HUDEP-2 (cell line): ENCODE data around the gene PALM.
"Not testable (repeated sequence)": the region's sequence is repeated elsewhere in the genome, so short reads cannot be mapped to it uniquely, and the experiment has no call there.

Source experiments
- DNase-seq, 76 experiments: peaks; one replicate each; lab custom pipeline; 2025; ENCODE audit not compliant: unreplicated experiment in 76 of 76; lab: John Stamatoyannopoulos, UW

Gene PALM

DNA sequence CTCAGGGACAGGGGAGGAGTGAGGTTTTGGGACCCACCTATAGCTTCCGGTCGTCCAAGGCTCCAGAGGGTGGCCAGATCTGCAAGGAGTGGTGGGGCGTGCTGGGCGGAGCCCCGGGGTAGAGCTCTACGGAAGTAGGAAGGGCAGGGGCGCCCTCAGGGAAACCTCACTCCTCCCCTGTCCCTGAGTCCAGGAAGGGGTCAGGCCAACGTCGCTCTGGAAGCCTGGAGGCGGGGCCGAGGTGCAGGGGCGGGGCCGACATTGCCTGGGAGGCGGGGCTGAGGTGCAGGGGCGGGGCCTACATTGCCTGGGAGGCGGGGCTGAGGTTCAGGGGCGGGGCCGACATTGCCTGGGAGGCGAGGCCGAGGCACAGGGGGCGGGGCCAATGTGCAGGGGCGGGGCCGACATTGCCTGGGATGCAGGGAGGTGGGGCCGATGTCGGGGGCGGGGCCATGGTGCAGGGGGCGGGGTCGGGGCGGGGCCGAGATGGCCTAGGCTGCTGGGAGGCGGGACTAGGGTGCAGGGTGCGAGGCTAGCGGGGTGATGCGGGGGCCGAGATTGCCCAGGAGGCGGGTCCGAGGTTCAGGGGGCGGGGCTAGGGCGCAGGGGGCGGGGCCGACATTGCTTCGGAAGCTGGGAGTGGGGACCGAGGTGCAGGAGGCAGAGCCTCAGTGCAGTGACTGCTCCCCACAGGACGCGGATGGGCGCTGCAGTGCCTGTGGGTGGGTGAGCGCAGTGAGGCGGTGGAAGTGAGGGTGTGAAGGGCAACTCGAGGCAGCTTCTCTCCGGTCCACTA, 4.9 kb upstream of the PALM start:
- DNase-seq, result peak in 70 of 76 experiments; percentile 29 to 99 (median 90)

DNA sequence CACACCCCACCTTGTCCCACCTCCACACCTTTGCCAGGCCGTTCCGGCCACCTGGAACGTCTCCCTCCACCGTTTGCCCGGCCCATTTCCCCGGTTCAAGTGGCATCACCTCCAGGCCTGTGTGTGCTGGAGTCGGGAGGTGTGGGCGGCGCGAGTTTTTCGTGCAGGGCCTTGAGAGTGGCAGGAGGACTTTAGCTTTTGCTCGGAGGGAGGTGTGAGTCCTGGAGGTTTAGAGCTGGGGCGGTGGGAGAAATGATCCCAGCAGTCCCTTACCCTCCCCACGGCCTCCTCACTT, 4.3 kb upstream of the PALM start:
- no peak for DNase-seq

DNA sequence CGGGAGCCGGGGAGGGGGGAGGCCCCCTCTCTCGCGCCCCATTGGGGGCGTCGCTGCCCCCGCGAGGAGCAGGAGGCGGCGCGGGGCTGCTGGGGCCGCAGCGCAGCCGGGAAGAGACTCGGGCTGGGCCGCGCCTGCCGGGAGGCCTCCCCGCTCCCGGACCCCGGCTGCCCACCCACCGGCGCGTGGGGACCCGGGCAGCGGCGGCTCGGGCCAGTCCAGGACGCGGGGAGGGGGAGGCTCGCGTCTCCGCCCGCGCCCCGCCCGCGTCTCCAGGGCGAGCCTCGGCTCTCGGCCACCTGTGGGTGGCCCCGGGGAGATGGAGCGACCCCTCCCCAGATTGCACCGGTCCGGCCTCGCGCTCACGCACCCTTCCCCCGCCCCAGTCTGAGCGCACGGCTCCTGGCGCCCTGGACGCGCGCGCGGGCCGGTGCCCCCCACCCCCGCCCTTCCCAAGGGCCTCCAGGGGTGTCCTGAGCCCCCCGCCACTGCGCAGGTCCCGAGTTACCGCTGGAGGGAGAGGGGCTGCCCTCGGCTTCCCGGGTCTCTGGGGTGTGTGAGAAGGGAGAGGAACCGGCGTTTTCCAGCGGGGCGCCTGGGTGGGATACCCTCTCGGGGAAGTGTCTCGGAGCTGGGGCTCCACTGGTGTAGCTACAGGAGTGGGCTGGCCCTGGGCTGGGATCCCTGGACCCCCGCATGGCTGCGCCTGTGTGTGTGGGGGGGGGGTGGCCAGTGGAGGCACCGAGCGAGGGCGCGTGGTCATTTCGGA, 645 bp downstream of the PALM start:
- DNase-seq, result no peak

DNA sequence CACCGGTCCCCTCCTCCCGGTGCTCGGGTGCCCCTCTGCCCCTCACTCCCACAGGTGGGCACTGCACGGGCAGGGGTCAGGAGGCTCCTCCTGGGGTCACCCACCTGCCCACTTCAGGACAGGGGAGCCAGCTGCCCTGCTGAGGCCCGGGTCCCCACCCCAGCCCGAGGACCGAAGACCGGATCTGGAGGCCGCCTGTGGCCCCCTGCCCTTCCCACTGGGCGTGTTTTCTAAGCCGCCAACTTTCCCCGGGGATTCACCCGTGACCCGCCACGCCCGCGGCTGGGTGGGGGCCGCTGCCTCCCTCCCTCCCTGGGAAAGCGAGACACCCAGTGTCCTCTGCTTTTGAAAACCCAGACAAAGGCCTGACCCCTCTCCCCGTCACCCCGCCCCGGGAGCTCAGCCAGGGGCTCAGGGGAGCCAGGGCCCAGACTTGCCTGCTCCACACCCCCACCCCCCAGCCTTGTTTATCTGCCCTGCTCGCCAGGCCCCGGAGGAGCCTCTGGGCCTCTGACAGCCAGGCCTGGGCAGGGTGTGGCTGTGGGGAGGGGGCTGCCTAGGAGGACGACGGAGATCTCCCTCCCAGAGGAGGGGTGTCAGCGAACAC, 1.3 kb downstream of the PALM start:
- peak in 4 of 76 experiments; percentile 19 to 36 (median 32) for DNase-seq

DNA sequence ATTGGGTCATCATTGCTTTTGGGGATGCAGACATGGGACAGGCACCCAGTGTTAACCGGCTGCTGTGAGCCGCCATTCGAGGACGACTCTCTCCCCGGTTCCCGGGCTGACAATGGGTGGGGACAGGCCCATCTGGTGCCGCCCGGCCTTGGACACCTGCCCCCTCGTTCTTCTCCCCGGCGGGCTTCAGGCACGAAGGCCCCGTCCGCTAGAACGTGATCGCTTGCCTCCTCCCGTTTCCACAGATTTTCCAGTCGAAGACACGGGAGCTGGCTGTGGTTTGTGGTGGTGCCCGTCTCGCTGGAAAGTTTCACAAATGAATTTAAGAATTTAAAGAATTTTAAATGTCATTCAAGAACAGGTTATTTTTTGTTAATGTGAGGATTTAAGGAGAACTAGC, 2.0 kb downstream of the PALM start:
- DNase-seq, result no peak

DNA sequence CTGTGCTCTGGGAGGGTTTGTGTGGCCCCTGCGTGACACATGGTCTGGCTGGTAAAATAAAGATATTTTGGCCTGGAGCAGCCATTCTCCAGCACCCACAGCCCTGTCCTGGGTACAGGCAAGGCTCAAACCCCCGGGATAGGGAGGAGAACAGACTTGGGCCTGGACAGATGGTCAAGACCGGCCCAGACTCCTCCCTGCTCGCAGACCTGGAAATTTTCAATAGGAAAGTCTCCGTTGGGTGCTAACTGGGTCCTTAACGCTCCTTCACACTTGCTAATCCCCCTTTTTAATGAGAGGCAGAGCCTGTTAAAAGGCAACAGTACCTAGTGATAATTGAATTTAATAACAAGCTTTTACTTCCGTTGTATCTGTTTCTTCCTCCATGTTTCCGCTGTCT, 2.5 kb downstream of the PALM start:
- DNase-seq, result no peak

DNA sequence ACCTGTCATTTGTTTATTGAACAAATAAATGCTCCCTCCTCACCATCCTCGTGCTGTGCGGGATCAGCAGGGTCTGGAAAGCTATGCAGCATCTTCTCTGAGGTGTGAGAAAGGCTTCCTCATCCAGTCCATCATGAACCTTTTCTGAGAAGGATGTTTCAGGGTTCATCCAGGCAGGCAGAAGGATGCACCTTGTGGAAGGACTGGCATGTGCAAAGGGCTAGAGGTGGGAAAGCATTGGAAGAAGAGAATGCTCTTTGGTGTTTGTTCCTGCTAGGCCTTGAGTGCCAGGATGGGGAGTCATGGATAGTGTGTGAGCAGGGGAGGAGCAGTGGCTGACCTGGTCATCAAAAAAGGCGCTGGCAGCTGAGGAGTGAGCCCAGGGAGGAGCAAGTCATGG, 6.6 kb downstream of the PALM start:
- DNase-seq, result no peak

DNA sequence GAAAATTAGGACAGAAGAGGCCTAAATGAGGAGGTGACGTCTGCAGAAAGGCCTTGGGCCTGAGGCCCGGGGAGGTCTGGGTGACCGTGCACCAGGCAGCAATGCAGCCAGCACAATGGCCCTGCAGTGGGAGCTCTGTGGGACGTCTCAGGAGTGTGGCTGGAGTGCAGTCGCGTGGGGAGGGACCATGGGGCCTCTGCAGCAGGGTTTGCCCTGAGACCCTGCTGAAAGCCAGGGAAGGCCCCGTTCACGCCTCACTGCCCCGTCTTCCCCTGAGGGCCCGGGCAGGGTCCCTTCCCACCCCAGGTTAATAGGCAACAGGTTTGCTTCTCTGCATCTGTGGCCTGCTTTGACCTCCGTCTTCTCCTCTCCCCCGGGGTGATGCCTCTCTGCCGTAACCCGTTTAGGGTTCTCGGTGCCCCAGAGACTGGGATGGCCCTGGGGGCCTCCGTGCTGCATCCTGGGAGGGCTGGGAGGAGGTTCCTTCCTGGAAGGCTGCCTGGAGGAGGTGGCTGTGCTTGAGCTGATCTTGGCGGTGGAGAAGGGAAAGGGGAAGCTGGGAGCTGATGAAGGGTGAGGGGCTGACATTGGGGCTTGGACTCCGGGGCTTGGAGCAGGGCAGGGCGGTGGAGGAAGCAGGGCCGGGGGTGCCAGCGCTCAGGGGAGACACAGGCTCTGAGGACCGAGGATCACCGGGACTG, 9.7 kb downstream of the PALM start:
- no peak for DNase-seq

DNA sequence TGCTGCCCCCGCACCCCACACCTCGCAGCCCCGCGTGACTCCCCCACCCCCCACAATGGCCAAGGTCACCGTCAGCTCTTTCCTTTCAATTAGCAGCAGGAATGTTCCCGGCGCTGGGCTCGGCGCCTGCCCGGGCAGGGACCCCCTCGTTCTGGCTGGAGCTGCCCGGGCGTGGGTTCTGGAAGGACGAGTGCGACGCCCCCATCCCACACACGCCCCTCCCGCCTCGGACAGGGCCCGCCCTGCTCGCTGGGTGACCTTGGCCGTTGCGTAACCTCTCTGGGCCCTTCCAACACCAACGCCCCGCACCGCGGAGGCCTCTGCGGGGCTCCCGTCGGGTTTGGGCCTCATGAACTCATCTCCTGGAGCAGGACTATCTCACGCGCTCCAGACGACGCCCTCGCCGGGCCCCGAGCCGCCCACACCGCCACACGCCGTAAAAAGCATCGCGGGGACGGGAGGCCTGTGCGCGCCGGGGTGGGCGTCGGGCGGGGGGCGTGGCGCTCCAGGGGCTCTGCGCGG, 10.3 kb downstream of the PALM start:
- DNase-seq, result peak in 4 of 76 experiments; percentile 10 to 36 (median 16)

DNA sequence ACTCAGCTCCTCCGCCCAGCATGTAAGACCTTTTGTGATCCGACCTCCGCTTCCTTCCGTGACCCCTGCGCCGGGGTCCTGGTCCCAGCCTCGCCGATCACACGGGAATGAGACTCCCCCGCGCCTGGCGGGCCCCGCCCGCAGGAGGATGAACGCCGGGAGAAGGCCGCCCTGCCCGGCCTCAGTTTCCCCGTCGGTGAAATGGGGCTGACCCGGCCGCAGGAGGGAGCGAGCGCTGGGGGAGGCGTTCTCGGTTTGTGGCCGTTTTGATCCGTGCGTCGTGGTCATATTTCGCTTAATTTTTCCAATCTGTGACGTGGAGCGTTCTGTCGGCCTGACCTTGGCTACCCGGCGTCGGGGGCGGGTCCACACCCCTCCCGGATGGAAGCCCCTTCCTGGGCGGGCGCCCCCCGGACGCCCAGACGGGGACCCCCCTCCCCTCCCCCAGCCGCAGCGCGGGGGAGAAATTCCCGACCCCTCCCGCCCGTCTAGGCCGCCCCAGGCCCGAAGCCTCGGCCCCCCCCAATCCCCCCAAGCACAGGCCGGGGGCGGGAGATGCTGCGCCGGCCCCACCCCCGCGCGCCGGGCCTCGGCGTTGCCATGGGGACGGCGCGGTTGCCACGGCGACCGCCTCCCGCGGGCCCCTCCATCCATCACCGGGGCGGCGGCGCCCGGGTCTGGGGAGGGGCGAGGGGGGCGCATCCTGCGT, 11.1 kb downstream of the PALM start:
- DNase-seq, result no peak

DNA sequence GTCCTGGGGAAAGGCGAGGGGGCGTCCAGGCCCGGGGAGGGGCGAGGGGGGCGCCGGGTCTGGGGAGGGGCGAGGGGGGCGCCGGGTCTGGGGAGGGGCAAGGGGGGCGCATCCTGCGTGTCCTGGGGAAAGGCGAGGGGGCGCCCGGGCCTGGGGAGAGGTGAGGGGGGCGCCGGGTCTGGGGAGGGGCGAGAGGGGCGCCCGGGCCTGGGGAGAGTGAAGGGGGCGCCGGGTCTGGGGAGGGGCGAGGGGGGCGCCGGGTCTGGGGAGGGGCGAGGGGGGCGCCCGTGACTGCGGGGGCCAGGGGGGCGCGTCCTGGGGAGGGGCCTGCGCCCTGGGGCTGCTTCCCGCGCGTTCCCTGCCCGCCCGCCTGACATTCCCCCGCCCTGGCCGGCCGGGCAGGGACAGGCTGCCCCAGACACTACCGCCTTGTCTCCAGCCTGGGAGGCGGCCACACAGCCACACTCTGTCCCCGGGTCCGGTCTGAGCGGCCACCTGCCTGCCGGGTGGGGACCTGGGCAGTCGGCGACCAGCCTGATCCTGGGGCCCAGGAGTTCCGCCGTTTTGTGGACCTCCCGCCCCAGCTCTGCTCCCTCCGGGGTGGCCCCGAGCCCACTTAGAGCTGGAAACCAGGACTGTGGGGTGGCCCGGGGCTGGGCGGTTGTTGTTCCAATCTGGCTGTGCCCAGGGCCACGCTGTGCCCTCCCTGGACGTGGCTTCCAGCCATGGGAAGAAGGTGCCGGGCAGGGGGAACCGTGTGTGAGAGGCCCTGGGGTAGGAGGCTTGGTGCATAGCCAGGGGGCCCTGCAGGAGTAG, 11.8 kb downstream of the PALM start:
- DNase-seq, result no peak

DNA sequence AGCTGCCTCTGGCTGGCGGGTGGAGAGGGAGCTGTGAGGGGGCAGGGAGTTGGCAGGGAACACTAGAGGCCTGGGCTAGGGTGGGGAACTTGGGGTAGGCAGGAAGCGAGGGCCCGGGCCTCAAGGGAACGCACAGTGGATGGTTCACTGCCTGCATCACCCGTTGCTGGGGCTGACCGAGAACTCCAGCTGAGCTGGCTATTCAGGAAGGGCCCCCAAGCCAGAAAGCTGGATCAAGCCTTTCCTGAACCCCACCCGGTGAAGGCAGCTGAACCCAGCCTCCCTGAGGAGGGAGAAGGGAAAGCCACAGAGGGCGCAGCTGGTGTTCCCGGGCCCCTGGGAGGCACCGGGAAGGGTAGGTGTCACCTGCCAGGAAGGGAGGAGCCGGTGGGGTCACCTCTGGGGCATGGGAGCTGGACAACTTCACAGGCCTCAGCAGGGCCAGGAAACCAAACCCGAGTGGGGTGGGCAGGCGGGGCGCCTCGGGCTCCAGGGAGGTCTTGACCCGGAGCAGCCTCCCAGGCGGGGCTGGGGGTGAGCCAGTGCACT, 13.9 kb downstream of the PALM start:
- DNase-seq, result no peak

DNA sequence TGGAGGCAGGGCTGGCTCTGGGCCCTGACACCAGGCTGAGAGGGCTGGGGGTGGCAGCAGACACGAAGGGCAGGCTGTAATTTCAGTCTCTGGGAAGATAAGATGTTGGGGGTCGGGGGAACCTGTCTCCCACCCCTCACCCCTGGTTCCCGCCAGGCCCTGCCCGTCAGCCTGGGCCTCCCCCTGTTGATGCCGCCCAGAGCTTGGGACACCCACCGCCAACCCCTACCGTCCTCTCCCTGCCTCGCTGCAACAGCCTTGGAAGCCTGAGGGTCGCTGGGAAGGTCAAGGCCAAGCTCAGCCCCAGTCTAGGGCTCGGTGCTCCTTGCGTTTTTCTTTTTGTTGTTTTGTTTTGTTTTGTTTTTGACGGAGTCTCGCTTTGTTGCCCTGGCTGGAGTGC, 14.5 kb downstream of the PALM start:
- DNase-seq, result no peak

DNA sequence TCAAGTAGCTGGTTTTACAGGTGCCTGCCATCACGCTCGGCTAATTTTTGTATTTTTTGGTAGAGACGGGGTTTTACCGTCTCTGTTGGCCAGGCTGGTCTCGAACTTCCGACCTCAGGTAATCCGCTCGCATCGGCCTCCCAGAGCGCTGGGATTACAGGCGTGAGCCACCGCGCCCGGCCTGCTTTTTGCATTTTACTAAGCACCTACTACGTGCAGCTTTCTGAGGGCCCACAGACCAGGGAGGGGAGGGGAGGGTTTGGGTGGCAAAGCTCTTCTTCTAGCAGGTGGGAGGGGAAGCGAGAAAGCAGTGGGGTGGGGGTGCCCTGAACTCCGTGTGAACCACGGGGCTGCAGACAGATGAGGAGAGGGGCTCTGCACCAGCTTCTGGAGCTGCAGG, 15.0 kb downstream of the PALM start:
- no peak for DNase-seq

DNA sequence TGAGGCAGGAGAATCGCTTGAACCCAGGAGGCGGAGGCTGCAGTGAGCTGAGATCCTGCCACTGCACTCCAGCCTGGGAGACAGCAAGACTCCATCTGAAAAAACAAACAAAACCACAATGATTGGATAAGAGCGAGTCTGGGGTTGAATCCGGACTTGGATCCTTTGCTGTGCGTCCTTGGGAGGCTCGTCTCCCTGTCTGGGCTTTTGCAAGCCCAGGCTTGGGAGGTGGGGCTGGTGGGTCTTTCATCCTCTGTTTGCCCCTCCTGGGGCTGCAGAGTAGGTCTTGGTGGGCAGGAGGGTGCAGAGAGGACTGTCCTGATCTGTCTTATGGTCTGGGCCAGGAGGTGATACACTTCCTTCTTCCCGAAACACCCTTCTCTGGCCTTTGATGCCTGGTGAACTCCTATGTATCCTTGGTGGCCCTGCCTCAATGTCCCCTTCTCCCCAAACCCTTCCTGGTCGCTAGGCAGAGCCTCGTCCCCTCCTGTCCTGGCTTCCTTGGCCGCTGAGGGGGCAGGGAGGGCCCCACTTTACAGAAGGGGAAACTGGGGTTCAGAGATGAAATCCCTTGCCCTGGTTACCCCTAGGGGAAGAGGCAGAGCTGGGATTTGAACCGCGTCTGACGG, 16.8 kb downstream of the PALM start:
- no peak for DNase-seq

DNA sequence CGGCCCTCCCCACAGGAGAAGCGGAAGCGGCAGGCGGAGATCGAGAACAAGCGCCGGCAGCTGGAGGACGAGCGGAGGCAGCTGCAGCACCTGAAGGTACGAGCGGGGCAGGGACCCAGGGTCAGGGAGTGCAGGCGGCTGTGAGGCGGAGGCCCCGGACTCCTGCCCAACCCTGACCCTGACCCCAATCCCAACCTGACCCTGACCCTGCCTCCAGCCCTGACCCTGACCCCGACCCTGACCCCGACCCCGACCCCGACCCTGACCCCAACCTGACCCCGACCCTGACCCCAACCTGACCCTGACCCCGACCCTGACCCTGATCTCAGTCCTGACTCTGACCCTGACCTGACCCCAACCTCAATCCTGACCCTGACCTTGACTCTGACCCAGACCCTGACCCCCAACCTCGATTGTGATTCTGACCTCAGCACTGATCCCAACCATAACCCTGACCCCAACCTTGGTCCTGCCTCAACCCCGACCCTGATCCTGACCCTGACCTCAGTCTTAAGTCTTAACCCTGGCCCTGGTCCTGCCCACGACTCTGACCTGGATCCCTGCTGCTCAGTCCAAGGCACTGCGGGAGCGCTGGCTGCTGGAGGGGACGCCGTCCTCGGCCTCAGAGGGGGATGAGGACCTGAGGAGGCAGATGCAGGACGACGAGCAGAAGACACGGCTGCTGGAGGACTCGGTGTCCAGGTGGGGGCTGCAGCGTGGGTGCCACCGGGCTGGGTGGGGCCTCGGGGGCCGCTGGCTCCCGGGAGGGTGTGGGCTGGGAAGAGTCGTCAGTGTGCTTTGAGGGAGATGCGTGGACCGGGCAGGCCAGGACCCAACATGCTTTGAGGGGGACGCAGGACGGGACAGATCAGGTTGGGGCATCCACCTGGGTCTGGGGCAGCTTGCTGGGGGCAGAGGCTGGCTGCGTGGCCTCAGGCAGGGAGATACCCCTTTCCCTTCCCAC, 18.5 kb downstream of the PALM start:
- no peak for DNase-seq

DNA sequence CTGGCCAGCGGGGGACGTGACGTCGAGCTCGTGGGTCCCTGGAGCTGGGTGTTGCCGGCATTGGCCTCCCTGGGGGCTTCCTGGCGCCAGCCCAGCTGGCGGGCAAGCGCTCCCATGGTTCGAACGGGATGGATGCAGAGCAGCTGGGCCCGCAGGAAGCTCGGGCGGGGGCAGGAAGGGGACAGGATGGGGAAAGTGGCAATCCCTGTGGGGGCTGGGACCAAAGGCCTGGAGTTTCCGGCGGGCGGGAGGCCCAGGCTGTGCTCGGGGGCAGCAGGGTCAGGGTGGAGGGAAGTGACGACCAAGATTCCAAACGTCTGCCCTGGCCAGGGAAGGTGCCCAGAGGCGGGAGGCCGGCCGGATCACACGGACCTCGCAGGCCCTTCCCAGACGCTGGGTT, 19.3 kb downstream of the PALM start:
- DNase-seq, result no peak

DNA sequence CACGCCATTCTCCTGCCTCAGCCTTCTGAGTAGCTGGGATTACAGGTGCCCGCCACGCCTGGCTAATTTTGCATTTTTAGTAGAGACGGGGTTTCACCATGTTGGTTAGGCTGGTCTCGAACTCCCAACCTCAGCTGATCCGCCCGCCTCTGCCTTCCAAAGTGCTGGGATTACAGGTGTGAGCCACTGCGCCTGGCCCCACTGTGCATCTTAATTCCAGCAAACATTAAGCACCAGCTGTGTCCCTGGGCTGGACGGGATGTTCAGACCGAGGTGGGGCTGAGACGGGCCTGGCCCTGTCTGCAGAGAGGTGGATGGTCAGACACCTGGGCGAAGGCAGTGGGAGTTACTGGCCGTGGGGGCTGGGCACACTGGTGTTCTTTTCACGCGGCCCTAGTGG, 20.8 kb downstream of the PALM start:
- not testable (repeated sequence) for DNase-seq
